ENCODE measurements around the gene DCN.

The DCN gene

GRCh38 chr12:91098941-91099340, 83.7 kb downstream of the DCN start:
- no peak for DNase-seq

DNA sequence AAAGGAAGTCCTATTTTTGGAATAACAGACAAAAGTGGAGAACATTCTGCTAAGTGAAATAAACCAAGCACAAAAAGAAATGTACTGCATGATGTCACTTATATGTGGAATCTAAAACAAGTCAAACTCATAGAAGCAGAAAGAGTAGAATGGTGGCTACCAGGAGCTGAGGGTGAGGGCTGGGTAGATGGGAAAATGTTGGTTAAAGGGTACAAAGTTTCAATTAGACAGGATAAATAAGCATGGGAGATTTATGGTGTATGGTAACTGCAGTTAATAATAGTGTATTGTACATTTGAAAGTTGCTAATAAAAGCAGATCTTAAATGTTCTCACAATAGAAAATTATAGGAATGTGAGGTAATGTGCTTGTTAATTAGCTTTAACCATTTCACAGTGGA, 84.2 kb downstream of the DCN start:
- no peak for DNase-seq

DNA sequence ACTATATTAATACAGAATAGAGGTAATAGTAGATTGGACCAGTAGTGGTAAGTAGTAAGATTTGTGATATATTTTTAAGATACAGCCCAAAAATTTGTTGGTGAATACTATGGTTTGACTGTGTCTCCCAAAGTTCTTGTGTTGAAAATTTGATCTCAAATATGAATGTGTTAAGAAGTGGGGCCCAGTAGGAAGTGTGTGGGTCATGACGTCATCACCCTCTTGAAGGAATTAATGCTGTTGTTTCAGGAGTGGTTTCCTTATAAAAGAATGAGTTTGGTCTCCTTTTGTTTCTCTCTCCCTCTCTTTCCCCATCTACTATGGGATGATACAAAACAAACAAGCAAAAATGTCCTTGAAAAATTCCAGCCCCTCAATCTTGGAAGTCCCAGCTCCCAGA, 87.7 kb downstream of the DCN start:
- DNase-seq: no peak

DNA sequence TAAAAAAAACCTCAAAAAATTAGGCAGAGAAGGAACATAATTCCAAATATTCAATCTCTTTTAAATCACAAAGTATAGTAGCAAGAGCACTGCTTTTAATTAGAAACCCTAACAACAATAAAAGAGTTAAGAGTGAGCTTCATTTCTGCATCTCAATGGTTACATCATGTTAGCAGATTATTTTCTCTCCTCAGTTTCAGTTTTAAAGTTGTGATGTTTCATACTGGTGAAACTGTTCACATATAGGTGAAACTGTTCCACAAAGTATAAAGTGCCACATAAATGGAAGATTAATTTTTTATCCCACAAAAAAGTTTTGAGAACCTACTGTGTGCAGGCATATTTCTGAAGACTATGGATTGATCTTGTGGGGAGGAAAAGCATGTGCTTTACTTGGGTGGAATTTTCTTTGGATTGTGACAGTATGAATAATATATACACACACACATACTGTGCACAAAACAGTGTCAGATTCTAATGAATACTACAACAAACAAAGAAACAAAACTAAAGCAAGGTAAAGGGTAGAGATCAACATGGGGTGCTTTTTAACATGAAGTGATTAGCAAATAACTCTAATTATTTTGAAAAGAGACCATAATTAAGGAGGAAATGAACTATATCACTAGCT, 88.5 kb downstream of the DCN start:
- no peak for DNase-seq

- no peak for DNase-seq
These were observed 89.3 kb downstream of the DCN start for GRCh38 chr12:91093341-91093740.

- no peak for DNase-seq
These were observed 90.5 kb downstream of the DCN start for GRCh38 chr12:91091916-91092715.

Measured in activated CD4-positive, alpha-beta T cell treated with anti-CD3 and anti-CD28 coated beads for 1 hour (primary cell).